Inflammatory macrophage (primary cell): ENCODE results near the gene SLC25A11.

ENCODE experiments used
- DNase-seq, 2 donors: peaks; one replicate each; pipeline ENCODE4 v3.0.0-alpha.2; 2020 to 2022

Gene SLC25A11

DNA sequence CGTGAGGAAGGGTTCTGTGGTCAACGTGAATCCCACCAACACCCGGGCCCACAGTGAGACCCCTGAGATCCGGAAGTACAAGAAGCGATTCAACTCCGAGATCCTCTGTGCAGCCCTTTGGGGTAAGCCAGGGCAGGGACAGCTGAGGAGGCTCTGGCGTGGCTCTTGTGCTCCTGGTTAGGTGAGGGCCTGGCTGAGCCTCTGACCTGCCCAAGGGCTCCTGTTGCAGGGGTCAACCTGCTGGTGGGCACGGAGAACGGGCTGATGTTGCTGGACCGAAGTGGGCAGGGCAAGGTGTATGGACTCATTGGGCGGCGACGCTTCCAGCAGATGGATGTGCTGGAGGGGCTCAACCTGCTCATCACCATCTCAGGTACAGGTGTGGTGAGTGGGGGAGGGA, 44.7 kb downstream of the SLC25A11 start:
- DNase-seq, result no peak

DNA sequence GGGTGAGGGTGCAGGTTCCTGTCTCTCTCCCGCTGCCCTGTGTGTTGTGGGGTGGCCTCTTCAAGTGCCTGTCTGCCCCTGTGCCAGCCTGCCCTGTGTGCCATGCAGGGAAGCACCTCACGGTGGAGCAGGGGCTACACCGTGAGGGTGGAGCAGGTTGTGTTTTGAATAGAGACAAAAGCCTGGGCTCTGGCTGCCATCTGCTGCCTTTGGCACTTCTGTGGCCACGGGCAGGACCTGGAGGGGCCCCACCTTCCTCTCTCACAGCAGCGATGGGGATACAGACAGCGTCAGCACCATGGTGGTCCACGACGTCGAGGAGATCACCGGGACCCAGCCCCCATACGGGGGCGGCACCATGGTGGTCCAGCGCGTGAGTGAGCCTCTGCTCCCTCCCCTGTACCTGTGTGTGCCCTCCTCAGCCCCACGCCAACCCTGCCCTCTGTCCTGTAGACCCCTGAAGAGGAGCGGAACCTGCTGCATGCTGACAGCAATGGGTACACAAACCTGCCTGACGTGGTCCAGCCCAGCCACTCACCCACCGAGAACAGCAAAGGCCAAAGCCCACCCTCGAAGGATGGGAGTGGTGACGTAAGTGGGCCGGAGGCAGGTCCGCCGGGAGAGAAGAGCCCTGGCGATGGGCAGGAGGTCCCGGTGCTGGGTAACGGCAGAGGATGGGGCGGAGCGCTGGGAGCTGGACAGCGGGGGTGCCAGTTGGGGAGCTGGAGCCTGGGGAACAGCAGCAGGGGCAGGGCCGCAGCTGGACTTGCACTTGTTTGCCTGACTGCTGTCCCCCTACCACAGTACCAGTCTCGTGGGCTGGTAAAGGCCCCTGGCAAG, 45.9 kb downstream of the SLC25A11 start:
- DNase-seq, result no peak

DNA sequence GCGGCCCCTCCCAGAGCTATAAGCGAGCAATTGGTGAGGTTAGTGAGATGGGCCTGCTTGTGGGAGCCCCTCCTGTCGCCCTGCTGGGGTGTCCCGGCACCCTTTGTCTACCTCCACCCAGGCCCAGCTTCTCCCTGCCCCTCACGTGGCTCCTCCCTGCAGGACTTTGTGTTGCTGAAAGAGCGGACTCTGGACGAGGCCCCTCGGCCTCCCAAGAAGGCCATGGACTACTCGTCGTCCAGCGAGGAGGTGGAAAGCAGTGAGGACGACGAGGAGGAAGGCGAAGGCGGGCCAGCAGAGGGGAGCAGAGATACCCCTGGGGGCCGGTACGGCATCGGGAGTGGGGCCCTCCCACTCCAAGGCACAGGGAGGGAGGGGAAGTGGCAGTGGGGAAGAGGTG, 46.6 kb downstream of the SLC25A11 start:
- no peak for DNase-seq

DNA sequence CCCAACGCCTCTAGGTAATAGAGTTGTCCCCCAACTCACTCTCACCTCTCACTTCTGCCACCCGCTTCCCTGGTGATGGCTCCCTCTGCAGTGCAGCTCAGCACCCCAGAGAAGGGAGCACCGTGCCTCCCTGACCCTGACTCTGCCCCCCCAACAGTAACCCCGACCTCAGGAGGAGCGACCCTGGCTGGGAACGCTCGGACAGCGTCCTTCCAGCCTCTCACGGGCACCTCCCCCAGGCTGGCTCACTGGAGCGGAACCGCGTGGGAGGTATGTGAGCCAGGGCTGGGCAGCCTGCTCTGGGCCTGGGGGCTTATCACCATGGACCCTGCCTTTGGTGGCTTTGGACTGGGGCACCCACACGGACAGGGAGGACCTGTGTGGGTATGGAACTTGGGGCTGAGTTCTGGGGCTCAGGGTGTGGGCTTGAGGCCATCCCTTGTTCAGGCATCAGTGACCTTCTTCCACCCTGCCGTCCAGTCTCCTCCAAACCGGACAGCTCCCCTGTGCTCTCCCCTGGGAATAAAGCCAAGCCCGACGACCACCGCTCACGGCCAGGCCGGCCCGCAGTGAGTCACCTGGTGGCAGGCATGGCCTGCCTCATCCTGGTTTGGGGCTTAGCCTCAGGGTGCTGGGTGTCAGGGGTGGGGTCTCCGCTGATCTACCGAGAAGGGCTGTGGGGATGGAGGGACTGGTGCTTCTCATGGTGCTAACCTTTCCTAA, 47.2 kb downstream of the SLC25A11 start:
- no peak for DNase-seq

DNA sequence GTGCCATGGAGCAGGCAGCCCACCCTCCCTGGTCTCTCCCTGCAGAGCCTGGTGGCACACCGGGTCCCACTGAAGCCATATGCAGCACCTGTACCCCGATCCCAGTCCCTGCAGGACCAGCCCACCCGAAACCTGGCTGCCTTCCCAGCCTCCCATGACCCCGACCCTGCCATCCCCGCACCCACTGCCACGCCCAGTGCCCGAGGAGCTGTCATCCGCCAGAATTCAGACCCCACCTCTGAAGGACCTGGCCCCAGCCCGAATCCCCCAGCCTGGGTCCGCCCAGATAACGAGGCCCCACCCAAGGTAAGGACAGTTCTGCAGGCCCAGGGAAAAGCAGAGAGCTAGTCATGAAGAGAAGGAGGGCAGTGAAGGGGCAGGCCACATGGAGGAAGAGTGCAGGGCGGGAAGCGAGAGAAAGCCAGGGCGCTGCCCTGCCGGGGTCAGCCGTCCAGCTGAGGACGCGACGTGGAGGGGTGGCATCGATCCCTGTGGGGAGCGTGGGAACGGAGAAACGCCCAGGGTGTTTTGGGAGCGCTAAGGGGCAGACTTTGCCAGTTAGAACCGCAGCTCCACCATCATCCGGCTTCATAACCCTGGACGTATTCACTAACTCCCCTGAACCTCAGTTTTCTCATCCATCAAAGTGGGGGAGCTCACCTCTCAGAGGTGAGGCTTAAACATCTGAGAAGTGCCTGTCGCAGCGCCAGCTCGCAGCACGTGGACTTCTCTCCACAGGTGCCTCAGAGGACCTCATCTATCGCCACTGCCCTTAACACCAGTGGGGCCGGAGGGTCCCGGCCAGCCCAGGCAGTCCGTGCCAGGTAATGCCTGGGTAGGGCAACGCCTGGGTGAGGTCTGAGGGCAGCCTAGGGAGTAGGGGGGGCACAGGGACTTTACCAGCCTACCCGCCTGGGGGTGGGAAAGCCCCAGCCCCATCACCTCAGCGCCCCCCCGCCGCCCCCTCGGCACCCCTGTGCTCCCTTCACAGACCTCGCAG, 48.1 kb downstream of the SLC25A11 start:
- no peak for DNase-seq

DNA sequence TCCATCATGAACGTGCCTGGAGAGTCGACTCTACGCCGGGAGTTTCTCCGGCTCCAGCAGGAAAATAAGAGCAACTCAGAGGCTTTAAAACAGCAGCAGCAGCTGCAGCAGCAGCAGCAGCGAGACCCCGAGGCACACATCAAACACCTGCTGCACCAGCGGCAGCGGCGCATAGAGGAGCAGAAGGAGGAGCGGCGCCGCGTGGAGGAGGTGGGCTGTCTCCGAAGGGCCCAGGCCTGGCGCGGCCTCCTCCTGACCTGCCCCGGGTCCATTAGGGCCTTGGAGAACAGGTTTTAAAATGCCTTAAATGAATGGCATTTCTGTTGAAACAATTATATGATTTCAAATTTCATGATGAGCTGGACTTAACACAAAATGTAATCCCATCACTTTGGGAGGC, 52.3 kb downstream of the SLC25A11 start:
- no peak for DNase-seq
